HPDE6-E6E7 (cell line): ENCODE results near the gene HJV.
A peak's percentile ranks its signal among the peaks of the same experiment; 100 is the strongest.
"Not testable (repeated sequence)": the region's sequence is repeated elsewhere in the genome, so short reads cannot be mapped to it uniquely, and the experiment has no call there.

Source experiments
- DNase-seq: peaks from one replicate; pipeline ENCODE4 v3.0.0; 2011; ENCODE audit warnings: missing footprints; ENCODE audit errors: extremely low spot score

Gene HJV

GRCh38 chr1:146021622-146022402, at the start of gene HJV:
TSS of gene HJV (minus strand) at chr1:146021735. CDS start at chr1:146020231, 1,504 bp downstream.
- DNase-seq, result no peak

DNA sequence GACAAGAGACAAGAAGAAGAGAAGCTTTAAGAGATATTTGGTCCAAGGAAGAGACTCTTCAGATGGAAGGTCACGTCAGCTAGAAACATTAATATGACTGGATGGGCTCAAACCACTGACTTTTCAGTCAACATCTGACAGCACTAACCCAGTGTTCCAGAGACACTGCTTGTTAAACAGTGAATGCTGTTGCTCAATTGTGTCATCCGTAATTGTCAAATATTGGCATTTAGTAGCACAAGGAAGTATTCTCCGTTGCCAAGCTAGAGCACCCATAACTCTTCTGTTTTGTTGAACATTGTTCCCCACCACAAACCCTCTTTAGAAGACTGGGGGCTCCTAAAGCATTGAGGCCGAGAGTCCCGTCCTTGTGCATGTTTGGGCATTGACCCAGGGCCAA, 37.6 kb upstream of the HJV start:
- DNase-seq, result not testable (repeated sequence)

GRCh38 chr1:146051852-146052676, 30.5 kb upstream of the HJV start:
- DNase-seq, result peak; percentile 88

DNA sequence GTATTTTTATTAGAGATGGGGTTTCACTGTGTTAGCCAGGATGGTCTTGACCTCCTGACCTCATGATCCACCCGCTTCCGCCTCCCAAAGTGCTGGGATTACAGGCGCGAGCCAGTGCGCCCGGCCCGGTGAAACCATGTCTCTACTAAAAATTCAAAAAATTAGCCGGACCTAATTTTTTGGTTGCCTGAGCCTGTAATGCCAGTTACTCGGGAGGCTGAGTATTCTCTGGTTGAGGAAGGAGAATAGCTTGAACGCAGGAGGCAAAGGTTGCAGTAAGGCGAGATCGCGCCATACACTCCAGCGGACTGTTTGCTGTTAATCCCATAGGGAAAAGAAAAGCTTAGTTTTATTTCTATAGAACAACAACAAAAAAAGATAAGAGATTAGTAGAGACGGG, 29.9 kb upstream of the HJV start:
- no peak for DNase-seq

DNA sequence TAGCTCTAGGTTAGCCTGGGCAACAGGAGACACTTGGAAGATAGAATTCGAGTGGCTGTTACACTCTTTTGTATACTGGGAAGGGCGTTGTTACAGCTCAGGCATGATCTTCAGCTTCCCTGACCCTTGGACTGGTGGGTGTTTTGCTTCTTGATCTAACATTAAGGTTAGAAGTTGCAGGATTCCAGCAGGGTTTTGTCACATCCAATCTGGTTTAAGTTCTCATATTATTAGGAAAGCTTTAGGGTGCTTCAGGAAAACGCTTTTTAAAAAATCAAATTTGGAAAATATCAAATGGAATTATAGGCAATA, 29.1 kb upstream of the HJV start:
- DNase-seq, result not testable (repeated sequence)

DNA sequence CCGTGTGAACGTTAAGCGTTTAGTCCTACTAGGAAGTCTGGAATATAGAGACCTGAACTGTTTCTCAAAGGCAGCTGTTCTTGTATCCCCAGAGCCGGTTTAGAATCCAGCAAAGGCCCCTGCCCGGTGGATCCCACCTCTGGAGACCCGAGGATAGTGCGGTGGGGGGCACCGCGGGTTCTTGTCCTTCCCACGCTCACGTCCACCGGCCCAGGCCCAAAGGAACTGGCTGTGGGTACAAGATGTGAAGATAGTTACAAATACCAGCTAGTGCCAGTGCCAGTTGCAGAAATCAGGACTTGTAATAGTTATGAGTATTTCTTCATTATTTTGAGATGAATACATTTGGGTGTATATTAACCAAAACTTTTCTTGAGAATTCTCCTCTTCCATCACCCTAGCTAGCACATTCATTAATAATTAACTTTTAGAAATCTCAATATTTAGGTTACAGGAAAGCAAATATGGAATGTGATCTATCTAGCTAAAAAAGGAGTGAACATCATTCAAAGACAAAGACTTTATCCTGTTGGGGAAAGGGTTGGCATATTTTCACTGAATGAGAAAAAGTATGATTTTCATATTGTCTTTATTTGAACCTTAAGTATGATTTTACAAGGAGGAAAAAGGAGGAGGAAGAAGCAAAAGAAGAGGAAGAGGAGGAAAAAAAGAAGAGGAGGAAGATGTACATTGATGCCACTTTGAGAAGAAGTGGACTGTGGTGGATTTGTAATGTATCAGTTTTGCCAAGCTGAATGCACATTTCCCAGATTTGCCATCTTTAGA, 28.5 kb upstream of the HJV start:
- DNase-seq, result not testable (repeated sequence)

GRCh38 chr1:146049436-146049835, 27.9 kb upstream of the HJV start:
- no peak for DNase-seq

GRCh38 chr1:146048514-146049115, 27.1 kb upstream of the HJV start:
- DNase-seq, result not testable (repeated sequence)

- no peak for DNase-seq
These were observed 25.1 kb upstream of the HJV start for GRCh38 chr1:146046664-146047063.

DNA sequence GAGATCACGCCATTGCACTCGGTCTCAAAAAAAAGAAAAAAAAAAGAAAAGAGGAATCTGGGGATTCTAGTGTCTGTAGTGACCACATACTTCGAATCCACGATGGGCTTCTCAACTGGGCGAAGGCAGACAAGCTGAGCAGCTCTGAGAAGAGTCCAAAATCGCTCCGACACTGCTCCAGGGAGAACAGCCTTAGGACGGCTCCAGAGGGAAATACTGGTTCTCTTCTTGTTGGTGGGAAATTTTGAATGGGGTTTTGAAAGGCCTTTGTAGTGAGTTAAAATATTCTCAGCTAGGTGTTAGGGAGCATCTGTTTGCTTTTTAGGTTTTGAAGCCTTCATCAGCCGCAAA, 18.3 kb upstream of the HJV start:
- no peak for DNase-seq

GRCh38 chr1:146036965-146037646, 15.6 kb upstream of the HJV start:
- DNase-seq, result no peak

DNA sequence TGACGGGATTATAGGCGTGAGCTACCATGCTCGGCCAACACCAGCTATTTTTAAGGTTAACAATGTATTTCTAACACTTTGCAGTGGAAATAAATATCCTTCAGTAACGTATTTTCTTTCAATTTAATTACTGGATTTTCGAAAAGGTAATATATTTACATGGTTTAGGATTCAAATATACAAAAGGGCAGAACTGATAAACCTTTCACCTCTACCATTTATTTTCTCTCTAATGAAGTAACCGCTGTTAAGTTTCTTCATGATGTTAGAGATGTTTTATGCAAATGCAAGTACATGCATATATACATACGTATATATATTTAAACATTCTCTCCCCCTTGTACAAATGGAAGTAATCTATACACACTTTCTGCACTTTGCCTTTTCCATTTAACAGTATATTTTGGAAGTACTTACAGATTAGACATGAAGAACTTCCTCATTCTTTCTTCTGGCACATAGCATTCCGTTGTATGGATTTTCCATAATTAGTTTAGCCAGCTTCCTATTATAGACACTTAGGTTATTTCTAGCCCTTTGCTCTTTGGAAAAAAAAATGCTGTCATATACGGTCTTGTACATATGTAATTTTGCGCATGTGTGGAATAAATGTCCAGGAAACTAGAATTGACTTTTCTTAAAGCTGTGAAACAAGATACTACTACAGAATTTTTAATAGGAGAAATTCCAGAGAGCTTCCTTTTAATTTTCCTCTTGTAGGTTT, 14.9 kb upstream of the HJV start:
- DNase-seq, result no peak

DNA sequence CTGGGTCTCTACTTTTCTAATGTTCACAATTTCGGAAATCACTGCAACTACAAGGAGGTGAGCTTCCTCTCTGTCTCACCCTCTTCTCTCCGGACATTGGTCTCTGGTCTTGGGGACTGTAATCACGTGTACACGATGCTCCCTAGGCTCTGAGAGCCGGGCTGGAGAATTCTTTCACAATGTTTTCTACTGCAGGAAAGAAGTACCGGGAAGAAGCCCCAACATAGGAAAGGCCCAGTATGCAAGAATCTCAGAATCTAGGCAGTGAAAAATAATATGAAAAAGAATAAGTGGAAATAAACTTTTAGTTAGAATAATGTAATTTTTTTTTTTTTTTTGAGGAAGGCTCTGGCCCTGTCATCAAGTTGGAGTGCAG, 13.5 kb upstream of the HJV start:
- DNase-seq, result no peak

- DNase-seq, result no peak
These were observed 11.2 kb upstream of the HJV start for GRCh38 chr1:146032631-146033219.

DNA sequence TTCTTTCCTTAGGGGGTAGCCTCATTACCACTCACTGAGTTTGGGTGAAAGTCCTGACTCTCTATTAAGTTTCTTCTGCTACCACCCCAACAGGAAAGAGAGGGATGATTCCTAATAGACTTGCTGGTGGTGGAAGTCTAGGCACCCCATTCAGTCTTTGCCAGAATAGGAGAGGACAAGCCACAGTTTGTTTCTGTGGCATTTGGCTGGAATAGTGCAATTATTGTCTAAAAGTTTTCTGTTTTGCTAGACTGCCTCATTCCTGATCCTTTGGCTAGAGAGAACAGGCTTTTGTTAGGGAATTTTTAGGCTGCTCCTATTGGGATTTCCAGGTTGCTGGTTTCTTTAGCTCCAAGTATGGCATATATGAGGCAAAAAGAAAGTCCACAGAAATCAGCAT, 9.9 kb upstream of the HJV start:
- no peak for DNase-seq

DNA sequence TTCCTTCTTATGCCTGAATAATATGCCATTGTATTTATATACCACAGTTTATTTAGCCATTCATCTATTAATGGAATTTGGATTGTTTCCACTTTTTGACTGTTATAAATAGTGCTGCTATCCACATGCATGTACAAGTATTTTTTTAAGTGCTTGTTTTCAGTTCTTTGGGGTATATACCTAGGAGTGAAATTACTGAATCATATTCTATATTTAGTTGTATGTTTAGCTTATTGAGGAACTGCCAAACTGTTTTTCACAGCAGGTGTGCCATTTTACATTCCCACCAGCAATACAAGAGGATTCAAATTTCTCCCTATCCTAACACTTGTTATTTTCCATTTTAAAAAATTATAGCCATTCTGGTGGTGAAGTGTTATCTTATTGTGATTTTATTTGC, 7.6 kb upstream of the HJV start:
- no peak for DNase-seq

DNA sequence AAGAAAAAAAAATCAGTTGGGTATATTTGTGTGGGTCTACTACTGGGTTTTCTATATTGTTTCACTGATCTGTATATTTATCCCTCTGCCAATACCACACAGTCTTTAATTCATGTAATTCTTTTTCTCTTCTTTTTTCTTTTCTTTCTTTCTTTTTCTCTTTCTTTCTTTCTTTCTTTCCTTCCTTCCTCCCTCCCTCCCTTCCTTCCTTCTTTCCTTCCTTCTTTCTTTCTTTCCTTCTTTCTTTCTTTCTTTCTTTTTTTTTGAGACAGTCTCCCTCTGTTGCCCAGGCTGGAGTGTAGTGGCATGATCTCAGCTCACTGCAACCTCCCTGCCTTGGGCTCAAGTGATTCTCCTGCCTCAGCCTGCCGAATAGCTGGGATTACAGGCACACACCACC, 5.1 kb upstream of the HJV start:
- DNase-seq, result not testable (repeated sequence)

- DNase-seq, result not testable (repeated sequence)
These were observed 4.4 kb upstream of the HJV start for GRCh38 chr1:146025787-146026495.

DNA sequence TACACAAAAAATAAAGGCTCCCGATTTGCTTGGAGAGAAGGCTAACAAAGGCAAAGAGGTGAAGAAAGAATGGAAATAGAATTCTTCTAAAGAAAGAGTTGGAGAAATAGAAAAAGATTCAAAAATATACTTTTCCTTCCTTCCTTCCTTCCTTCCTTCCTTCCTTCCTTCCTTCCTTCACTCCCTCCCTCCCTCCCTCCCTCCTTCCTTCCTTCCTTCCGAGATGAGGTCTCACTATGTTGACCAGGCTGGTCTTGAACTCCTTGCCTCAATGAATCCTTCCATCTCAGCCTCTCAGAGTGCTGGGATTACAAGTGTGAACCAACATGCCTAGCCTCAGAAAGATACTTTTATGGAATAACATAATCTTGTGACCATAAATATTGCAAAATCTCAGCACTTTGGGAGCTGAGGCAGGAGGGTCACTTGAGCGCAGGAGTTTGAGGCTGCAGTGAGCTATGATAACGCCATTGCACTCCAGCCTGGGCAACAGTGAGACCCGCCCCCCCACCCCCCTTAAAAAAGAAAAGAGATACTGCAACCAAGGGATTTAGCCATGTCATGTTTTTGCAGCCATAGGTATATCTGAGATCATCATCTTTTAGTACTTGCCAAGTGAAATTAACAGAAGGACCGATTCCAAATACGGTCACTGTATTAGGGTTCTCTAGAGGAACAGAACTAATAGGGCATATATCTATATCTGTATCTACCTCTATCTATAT, 1.0 kb upstream of the HJV start:
- DNase-seq, result no peak
